Left renal pelvis (tissue), 4 donors: ENCODE measurements around the gene ZNF576. TPM values are rescaled to one million over a fixed set of nuclear protein-coding genes. Genes with fewer than 3 reads are reported as not detected.
"Not testable (repeated sequence)": the region's sequence is repeated elsewhere in the genome, so short reads cannot be mapped to it uniquely, and the experiment has no call there.

ENCODE experiments used
- DNase-seq, 4 donors: peaks; one replicate each; pipeline ENCODE4 v3.0.0-alpha.2; 2013; ENCODE audit warnings: low read depth in 4 of 4, low spot score in 3 of 4
- polyA plus RNA-seq, 4 donors: library from polyadenylated mRNA; unstranded; fragments of 120-200 nt; gene quantifications; one replicate each; pipeline ENCODE4 v1.2.1, GENCODE V29; 2013; ENCODE audit not compliant: insufficient read length in 4 of 4

ZNF576 gene
- polyA plus RNA-seq, 4 donors = 9.8 to 12.5 (median 11.2) TPM

DNA sequence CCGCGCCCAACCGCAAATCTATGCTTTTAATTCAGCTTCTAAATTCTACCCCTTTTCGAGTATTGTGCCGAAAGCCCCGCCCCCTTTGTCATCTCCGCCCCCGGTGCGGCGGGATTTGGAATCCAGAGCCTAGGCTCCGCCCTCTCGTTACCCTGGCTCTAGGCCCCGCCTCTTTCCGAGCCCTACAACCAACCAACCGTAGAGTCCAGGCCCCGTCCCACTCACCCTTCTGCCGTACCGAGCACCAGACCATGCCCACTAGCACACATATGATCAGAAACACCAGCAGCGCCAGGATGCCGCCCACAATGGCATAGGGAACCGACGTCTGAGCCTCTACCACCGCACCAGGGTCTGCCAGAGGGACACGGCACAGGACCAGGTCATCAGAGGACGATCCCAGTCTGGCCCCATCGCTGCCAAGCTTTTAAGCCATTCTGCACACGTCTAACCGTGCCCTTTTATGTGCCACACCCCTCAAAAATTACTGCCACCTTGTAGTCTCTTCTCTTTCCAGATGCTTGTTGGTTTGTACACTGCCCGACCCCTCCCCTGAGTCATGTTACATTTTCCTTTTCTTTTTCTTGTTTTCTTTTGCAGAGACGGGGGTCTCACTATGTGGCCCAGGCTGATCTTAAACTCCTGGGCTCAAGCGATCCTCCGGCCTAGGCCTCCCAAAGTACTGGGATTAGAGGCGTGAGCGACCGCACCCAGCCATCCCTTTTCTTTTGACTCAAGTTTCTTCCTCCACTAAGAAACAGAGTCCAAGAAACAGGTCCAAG lies 27.7 kb downstream of the ZNF576 start:
- no peak for DNase-seq

DNA sequence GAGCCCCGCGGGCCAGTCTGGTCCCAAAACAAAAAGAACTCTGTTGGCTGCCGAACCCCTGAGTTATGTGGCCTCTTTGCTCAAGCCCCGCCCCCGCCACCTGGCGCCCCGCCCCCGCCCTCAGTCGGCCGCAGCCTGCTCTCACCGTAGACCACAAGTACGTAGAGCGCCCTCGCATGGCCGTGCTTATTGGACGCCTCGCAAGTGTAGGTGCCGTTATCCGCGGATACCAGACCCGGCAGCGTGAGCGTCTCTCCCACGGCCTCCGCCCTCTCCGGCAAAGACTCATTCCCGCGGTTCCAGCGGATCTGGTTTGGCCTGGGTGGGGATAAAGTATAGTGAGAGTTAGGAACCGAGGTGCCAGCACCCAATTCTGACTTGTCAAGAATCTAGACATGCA lies 28.5 kb downstream of the ZNF576 start:
- DNase-seq = no peak

- no peak for DNase-seq
These were observed 29.7 kb downstream of the ZNF576 start for GRCh38 chr19:43625918-43626579.

DNA sequence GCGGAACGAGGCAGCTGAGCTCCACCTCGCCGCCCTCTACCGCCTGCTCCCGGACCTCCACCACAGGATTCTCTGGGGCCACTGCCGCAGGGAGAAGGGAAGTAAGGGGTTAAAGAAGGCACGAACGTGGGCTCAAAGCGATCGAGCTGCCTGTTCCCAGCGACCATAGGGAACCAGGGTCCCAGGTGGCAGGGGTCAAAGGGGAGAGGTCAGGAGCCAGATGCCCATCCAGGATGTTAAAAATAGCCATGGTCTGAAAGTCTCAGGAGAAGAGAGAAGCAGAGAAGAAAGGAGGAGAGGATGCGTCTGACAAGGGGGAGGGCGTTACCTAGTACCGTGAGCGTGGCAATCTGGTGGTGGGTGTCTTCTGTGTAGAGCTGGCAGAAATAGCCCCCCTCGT lies 30.4 kb downstream of the ZNF576 start:
- no peak for DNase-seq

- no peak for DNase-seq
These were observed 32.4 kb downstream of the ZNF576 start for GRCh38 chr19:43628646-43629326.

GRCh38 chr19:43631491-43631890 lies 35.1 kb downstream of the ZNF576 start:
- DNase-seq = no peak

DNA sequence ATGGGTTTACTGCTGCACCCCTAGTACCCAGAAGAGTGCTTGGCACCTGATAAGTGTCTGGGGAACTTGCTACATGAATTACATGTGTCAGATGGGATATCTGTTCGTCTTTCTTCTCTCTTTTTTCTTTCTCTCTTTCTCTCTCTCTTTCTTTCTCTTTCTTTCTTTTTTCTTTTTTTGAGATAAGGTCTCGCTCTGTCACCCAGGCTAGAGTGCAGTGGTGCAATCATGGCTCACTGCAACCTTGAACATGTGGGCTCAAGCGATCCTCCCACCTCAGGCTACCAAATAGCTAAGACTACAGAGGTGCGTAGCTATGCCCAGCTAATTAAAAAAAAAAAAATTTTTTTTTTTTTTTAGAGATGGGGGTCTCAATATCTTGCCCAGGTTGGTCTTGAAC lies 37.1 kb downstream of the ZNF576 start:
- no peak for DNase-seq

DNA sequence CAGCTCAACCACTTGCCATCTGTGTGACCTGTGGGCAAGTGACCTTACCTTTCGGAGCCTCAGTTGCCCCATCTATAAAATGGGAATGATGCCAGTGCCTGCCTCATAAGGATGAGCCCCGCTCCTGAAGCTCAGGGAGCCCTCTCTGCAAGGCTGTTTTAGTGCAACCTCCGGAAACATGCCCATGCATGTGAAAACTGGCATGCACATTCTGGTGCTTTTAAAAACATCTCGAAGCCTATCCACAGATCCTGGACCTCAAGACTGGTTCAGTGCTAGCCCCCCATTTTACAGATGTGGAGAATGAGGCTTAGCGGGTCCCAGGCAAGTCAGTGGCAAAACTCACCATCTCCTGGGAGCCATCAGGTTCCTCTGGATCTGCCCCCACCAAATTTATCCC lies 37.7 kb downstream of the ZNF576 start:
- no peak for DNase-seq

- DNase-seq = no peak
These were observed 38.1 kb downstream of the ZNF576 start for GRCh38 chr19:43634506-43634871.

GRCh38 chr19:43634872-43635560 lies 38.6 kb downstream of the ZNF576 start:
- no peak for DNase-seq

DNA sequence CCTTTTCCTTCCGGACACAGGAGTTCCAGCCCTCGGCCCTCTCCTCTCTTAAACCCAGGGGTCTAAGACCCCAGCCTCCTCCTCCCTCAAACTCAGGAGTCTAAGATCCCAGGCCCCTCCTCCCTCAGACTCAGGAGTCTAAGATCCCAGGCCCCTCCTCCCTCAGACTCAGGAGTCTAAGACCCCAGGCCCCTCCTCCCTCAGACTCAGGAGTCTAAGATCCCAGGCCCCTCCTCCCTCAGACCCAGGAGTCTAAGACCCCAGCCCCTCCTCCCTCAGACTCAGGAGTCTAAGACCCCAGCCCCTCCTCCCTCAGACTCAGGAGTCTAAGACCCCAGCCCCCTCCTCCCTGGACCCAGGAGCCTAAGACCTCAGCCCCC lies 39.2 kb downstream of the ZNF576 start:
- not testable (repeated sequence) for DNase-seq

DNA sequence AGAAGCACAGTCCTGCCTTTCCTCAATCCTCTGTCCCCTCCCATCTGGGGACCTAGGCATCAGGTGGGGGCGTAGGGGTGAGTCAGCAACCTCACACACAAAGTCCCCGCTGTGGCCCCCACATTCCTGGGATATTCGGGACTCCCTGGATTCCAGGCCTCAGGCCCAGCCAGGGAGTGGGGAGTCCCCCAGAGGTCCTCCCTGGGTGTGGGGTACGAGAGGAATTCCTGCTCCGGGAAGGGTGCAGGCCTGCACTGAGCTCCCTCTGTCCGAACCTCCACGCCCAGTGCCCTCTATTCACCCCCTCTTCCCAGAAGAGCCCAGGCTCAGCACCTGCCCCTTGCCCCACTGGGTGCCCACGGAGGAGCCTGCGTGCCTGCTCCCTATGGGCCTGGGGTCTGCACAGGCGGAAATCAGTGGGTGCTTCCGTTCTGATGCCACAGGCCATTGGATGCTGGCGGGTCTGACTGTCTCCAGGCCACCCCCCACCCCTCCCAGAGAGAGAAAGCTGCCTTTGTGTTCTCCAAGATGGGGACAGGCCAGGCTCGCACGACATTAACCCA lies 39.8 kb downstream of the ZNF576 start:
- DNase-seq = no peak

GRCh38 chr19:43638214-43638994 lies 42.0 kb downstream of the ZNF576 start:
- no peak for DNase-seq

DNA sequence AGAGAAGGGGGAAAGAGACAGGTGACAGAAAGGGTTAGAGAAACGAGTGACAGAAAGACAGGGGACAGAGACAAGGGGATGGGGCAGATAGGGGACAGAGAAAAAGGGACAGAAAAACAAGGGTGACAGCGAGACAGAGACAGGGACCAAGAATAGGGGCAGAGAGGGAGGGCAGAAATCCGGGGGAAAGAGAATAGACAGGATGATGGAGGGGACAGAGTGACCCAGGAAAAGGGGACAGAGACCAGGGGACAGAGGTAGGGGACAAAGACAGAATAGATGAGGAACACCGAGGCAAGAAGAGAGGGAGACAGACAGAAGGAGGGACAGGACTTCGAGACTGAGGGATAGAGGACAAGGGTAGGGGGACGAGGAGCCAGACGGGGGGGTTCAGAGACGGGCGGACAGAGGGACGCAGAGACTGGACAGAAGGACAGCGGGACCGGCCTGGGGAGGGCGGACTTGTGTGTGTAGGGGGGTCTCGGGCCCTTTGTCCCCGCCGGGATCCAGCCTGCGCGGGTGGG lies 42.7 kb downstream of the ZNF576 start:
- DNase-seq = no peak

- no peak for DNase-seq
These were observed 43.4 kb downstream of the ZNF576 start, which contains the start of gene CADM4 for GRCh38 chr19:43639519-43640423. Gene CADM4 (minus strand): TSS chr19:43639850. CDS start chr19:43639790, 60 bp downstream.

GRCh38 chr19:43640424-43640757 lies 44.0 kb downstream of the ZNF576 start:
- DNase-seq = no peak

DNA sequence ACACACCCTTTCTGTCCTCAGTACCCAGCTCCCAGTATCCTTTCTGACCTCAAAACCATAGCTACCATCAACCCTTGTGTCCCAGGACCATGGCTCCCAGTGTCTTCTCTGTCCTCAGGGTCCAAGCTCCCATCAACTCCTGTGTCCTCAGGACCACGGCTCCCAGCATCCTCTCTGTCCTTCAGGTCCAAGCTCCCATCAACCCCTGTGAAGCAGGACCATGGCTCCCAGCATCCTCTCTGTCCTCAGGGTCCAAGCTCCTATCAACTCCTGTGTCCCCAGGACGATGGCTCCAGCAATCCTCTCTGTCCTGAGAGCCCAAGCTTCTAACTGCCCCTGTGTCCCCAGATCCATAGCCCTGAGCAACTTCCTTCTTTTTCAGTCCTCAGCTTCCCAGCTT lies 44.9 kb downstream of the ZNF576 start:
- no peak for DNase-seq

- DNase-seq = no peak
These were observed 46.1 kb downstream of the ZNF576 start for GRCh38 chr19:43642531-43642930.

GRCh38 chr19:43643326-43643725 lies 46.9 kb downstream of the ZNF576 start:
- DNase-seq = no peak
